Esophagus muscularis mucosa (tissue), 3 donors: ENCODE data around the gene NTM.

Experiments
- POLR2A ChIP-seq: fragments of 450-650 bp; IDR thresholded peaks from one replicate; pipeline ENCODE4 v1.6.1; 2017; ENCODE audit warnings: antibody characterized with exemption, moderate library complexity, mild to moderate bottlenecking, low read depth
- POLR2AphosphoS5 ChIP-seq, 2 donors: sonication (generic); formaldehyde crosslinking; IDR thresholded peaks; one replicate each; pipeline ENCODE4 v1.6.1; 2017; ENCODE audit warnings: antibody characterized with exemption in 2 of 2
- TF ChIP-seq, protein P1 (sequence below), 3 experiments: fragments of 200-600 bp in 2 of 3; fragments of 450-650 bp in 1 of 3; sonication (generic) in 2 of 3; IDR thresholded peaks; one replicate each; pipeline ENCODE4 v1.5.1; 2017 to 2019; ENCODE audit warnings: antibody characterized with exemption in 3 of 3, mild to moderate bottlenecking in 2 of 3, moderate library complexity in 1 of 3

GRCh38 chr11:131957201-131957600 is 586.8 kb downstream of the NTM start:
- TF ChIP-seq, protein P1, sequence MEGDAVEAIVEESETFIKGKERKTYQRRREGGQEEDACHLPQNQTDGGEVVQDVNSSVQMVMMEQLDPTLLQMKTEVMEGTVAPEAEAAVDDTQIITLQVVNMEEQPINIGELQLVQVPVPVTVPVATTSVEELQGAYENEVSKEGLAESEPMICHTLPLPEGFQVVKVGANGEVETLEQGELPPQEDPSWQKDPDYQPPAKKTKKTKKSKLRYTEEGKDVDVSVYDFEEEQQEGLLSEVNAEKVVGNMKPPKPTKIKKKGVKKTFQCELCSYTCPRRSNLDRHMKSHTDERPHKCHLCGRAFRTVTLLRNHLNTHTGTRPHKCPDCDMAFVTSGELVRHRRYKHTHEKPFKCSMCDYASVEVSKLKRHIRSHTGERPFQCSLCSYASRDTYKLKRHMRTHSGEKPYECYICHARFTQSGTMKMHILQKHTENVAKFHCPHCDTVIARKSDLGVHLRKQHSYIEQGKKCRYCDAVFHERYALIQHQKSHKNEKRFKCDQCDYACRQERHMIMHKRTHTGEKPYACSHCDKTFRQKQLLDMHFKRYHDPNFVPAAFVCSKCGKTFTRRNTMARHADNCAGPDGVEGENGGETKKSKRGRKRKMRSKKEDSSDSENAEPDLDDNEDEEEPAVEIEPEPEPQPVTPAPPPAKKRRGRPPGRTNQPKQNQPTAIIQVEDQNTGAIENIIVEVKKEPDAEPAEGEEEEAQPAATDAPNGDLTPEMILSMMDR (IDR thresholded peaks at IDR 0.05), result no peak
- TF ChIP-seq POLR2AphosphoS5 (IDR thresholded peaks at IDR 0.05) (no peak), POLR2A (no peak)
